GM18868 (cell line): ENCODE measurements around the gene BMP5.

Experiments
- ATAC-seq: cut with Tn5 transposase; IDR thresholded peaks from one replicate; pipeline ENCODE4 v1.9.1; 2021; ENCODE audit warnings: mild to moderate bottlenecking, moderate library complexity; ENCODE audit not compliant: unreplicated experiment

BMP5 gene

GRCh38 chr6:55734256-55734655, 141.1 kb downstream of the BMP5 start:
- no peak for ATAC-seq

DNA sequence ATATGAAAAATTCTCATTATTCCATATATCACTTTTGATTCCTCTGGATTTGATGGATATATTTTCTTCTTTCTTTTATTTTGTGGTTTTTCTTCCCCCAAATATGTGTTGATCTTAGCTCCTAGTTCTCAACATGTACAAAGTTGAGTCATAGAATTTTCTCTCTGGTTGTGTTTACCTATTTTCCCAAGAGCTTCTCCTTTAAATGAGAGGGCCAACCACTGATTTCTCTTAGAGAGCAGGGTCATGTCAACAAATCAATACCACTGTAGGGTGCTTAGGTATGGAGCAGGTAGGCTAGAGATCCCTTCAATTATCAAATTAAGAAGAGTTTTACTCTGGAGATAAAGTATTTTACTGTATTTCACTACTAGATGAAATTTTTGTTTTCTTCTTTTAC, 145.7 kb downstream of the BMP5 start:
- ATAC-seq, result no peak

- no peak for ATAC-seq
Observed at GRCh38 chr6:55726144-55726543, 149.2 kb downstream of the BMP5 start.

DNA sequence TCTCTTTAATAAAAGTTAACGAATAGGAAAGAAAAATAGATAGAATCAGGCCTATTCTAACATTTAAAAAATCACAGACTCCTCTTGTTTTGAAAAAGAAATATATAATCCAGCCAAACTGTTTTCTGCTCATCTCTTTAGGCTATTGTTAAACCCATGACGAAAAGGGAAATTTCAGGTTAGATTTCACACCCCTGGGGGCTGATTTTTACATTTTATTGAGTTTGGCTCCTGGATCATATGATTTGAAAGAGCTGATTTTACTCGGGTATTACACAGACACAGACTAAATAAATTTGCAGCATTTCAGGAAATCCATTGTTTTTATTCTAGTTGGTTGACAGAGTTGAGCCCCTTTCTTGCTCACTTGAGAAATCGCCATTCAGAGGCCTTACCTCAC, 160.6 kb downstream of the BMP5 start:
- no peak for ATAC-seq

DNA sequence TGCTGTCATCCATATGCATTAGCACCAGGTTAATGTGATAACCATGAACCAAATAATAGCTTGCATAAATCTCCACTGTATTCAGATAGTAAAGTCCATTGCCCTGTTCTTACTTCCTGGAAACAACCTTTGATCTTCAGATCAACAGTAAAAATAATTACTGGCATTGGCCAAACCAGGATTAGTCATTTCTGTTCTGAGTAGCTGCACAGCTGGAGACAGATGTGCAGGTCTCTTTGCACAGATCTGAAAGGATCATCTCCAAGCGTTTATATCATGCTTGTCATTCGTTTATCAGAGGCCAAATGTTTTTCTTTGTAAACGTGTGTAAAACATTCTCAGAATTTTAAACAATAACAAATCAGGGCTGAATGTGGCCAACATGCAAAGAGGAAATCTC, 162.0 kb downstream of the BMP5 start:
- no peak for ATAC-seq

DNA sequence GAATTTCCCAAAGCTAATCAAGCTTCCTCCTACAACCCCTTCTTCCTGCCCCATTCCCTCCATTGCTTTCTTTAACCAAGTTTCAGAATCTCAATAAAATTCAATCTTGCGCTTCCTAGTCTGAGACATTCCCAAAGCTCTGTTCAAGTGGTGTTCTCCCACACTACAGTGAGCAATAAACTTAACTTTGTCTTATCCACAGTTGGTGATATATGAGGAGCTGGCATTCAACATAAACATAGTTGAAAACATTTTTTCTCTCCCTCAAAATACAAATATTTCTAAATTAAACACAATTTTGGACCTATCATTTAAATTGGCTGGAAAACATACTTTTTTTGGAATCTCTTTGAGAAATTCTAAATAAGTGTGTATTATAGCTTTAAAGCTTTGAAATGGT, 166.7 kb downstream of the BMP5 start:
- no peak for ATAC-seq

DNA sequence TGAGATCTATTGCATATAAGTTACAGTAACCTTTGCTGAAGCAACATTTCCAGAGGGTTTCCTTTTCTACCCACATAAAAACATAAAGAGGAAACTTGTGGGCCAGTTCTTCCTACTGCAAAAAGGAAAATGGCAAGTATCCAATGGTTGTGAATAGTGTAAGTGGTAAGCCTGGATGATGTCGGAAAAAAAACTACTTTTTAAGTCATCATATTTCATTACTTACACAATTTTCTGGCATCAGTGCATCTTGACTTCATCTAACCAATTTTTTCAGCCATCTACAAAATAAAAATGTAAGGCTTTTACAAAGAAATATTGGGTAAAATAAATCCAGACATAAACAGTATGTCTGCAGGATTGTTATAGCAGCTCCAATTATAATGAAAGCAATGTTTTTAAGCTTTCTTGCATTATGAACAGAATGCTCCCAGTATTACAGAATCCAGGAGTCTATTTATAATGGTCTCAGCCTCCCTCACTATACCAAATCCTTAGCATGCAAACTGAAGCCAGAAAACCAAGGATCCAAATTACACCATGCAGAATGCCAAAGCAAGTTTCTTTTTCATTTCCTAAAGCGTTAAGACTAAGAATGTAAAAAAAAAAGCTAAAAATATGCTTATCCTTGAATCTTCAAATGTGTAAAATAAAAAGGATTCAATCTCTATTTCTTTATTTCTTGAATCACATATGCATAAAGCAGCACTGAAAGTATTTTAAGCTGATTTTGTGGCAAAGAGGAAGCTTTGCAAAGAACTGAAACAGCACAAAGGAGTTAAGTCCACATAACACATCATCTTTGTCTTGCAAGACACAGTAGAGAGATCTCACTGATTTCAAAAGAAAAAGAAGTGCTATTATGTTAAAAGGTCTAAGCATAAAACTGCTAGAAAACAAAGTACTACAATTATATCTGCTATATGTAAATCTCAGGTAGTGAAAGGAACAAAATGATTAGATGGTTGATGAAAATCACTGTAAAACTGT, 169.6 kb downstream of the BMP5 start:
- no peak for ATAC-seq

DNA sequence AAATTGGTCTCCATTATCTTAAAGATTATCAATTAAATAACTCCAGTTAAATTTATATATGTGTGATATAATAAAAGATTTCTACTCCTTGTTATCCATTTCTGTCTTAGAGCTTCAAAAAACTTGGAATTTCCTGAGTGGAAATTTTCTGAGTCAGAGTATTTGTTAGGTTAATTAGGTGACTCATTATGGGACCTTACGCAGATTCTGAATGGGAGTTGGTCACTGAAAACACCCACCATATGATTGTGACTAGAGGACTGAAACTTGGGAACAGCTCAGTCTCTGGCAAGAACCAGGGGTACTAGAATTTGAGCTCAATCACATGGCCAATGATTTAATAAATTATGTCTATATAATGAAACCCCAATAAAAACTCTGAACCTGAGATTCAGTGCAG, 171.0 kb downstream of the BMP5 start:
- no peak for ATAC-seq
